ENCODE data around the gene SCN5A. TPM values are rescaled to one million over a fixed set of nuclear protein-coding genes. Genes with fewer than 3 reads are reported as not detected.

Gene SCN5A
- total and polyA plus RNA-seq, 2 experiments from 2014 or later, result 0.97 to 1.3 TPM

DNA sequence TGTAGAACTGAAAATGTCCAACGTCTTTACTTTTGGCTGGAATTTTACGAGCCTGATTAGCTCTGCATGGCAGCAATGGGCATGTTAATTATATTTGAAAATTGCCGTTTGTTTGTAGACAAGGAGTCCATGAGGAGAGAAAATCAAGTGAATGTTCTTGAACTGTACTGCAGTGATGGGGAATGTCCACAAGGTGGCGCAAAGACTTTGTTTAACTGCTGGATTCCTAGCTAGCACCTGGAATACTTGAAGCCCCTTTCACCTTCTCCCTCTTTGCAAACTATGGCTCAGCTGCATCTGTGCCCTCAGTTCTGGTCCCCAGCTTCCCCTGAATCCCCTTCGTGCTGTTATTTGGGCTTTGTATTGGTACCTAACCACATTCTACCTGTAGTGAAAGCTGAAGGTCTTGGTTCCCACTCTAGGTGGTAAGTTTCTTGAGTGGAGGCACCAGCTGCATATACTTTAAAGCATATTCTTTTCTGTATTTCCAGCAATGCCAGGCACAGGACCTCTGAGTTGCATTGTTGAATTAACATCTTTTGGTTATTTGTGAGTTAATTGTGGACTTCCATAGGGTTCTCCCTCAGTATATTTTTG, 128.0 kb downstream of the SCN5A start:
- Histone ChIP-seq H3K9me2 (replicated peaks; ENCODE audit: insufficient read depth) (no peaks in the 10 kb centered on the region), H3K36me3 (replicated peaks; ENCODE audit: insufficient read depth, low read depth) (no peaks in the 10 kb centered on the region), H3K79me2 (no peaks in the 10 kb centered on the region), H3K4me3 (no peak overlapping the region), H3K4me1 (ENCODE audit: insufficient read depth) (no peaks in the 10 kb centered on the region), H4K20me1 (ENCODE audit: insufficient read depth, poor library complexity, severe bottlenecking) (no peaks in the 10 kb centered on the region), H3K4me2 (no peak overlapping the region), H3K9me3 (ENCODE audit: low read depth) (no peaks in the 10 kb centered on the region), H2AFZ (no peak overlapping the region), H3K27ac (no peak overlapping the region), H3K27me3 (no peaks in the 10 kb centered on the region)
- TF ChIP-seq, protein P1, sequence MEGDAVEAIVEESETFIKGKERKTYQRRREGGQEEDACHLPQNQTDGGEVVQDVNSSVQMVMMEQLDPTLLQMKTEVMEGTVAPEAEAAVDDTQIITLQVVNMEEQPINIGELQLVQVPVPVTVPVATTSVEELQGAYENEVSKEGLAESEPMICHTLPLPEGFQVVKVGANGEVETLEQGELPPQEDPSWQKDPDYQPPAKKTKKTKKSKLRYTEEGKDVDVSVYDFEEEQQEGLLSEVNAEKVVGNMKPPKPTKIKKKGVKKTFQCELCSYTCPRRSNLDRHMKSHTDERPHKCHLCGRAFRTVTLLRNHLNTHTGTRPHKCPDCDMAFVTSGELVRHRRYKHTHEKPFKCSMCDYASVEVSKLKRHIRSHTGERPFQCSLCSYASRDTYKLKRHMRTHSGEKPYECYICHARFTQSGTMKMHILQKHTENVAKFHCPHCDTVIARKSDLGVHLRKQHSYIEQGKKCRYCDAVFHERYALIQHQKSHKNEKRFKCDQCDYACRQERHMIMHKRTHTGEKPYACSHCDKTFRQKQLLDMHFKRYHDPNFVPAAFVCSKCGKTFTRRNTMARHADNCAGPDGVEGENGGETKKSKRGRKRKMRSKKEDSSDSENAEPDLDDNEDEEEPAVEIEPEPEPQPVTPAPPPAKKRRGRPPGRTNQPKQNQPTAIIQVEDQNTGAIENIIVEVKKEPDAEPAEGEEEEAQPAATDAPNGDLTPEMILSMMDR (IDR thresholded peaks at IDR 0.05; ENCODE audit: poor library complexity), result peak; percentile 86
- no peak for TF ChIP-seq EZH2phosphoT487 (IDR thresholded peaks at IDR 0.05; ENCODE audit: low read depth, severe bottlenecking, unreplicated experiment)
- peak; percentile 79 for DNase-seq (ENCODE audit: low spot score)
- 10% methylated on average over 5 of the region's 5 CpGs for WGBS (ENCODE audit: low lambda C conversion rate, missing lambda C conversion rate)

DNA sequence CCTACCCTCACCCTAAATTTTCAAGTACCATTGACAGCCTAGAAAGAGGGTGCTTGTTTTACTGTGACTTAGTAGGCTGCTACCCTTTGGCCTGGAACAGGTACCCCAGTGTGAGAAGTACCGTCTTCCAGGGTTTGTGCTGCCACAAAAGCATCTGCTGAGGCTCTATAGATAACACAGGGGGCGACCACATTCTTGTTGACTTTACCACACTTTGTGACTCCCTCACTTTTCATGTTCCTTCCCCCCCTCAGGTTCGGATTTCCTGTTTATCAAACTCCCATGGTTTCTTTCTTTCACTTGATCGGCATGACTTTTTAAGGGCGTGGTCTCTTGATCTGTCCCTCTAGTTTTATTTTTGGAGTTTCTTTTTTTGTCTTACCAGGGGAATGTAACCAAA, 129.8 kb downstream of the SCN5A start:
- Histone ChIP-seq H3K27me3 (no peaks in the 10 kb centered on the region), H3K79me2 (no peaks in the 10 kb centered on the region), H3K4me1 (ENCODE audit: insufficient read depth) (no peaks in the 10 kb centered on the region), H3K36me3 (replicated peaks; ENCODE audit: insufficient read depth, low read depth) (no peaks in the 10 kb centered on the region), H3K9me2 (replicated peaks; ENCODE audit: insufficient read depth) (no peaks in the 10 kb centered on the region), H4K20me1 (ENCODE audit: insufficient read depth, poor library complexity, severe bottlenecking) (no peaks in the 10 kb centered on the region), H3K27ac (no peak overlapping the region), H3K4me3 (no peak overlapping the region), H2AFZ (no peak overlapping the region), H3K4me2 (no peak overlapping the region), H3K9me3 (ENCODE audit: low read depth) (no peaks in the 10 kb centered on the region)
- WGBS (ENCODE audit: low lambda C conversion rate, missing lambda C conversion rate), result 66% methylated on average over 5 of the region's 5 CpGs
- TF ChIP-seq EZH2phosphoT487 (IDR thresholded peaks at IDR 0.05; ENCODE audit: low read depth, severe bottlenecking, unreplicated experiment) (no peak), EZH2 (IDR thresholded peaks at IDR 0.05; ENCODE audit: borderline replicate concordance) (no peak)
- TF ChIP-seq, protein P1 (IDR thresholded peaks at IDR 0.05; ENCODE audit: poor library complexity), result no peak
- no peak for DNase-seq (ENCODE audit: low spot score)

GRCh38 chr3:38519000-38519399, 130.5 kb downstream of the SCN5A start:
- no peaks in the 10 kb centered on the region for H3K27me3 ChIP-seq
- TF ChIP-seq EZH2 (IDR thresholded peaks at IDR 0.05; ENCODE audit: borderline replicate concordance), result no peak
- TF ChIP-seq, protein P1 (IDR thresholded peaks at IDR 0.05; ENCODE audit: poor library complexity), result no peak
- no peak for TF ChIP-seq EZH2phosphoT487 (IDR thresholded peaks at IDR 0.05; ENCODE audit: low read depth, severe bottlenecking, unreplicated experiment)
- WGBS (ENCODE audit: low lambda C conversion rate, missing lambda C conversion rate), result 58% methylated on average over 1 of the region's 1 CpG

More at GRCh38 chr3:38519000-38519399, 130.5 kb downstream of the SCN5A start:
- Histone ChIP-seq H3K79me2 (no peaks in the 10 kb centered on the region), H4K20me1 (ENCODE audit: insufficient read depth, poor library complexity, severe bottlenecking) (no peaks in the 10 kb centered on the region), H3K4me2 (no peak overlapping the region), H3K36me3 (replicated peaks; ENCODE audit: insufficient read depth, low read depth) (no peaks in the 10 kb centered on the region), H3K9me2 (replicated peaks; ENCODE audit: insufficient read depth) (no peaks in the 10 kb centered on the region), H3K27ac (no peak overlapping the region), H2AFZ (no peak overlapping the region), H3K4me1 (ENCODE audit: insufficient read depth) (no peaks in the 10 kb centered on the region), H3K9me3 (ENCODE audit: low read depth) (no peaks in the 10 kb centered on the region), H3K4me3 (no peak overlapping the region)
- no peak for DNase-seq (ENCODE audit: low spot score)

All from hepatocyte (in vitro differentiated cells).